C4-2B (cell line): ENCODE measurements around the gene JCHAIN.

Source experiments
- CTCF ChIP-seq: fragments of 450-650 bp; conservative IDR thresholded peaks from 2 replicates; pipeline ENCODE4 v1.5.1; 2017; ENCODE audit warnings: mild to moderate bottlenecking
- ZFX ChIP-seq: fragments of 450-650 bp; IDR thresholded peaks from 2 replicates; pipeline ENCODE4 v1.6.1; 2017

GRCh38 chr4:70671091-70671490, 4.8 kb upstream of the JCHAIN start:
- TF ChIP-seq CTCF: no peak
- no peak for TF ChIP-seq ZFX
